Measurements from ENCODE around the gene PREX1. TPM values are rescaled to one million over a fixed set of nuclear protein-coding genes. Genes with fewer than 3 reads are reported as not detected.

The PREX1 gene
- total RNA-seq, 1 experiment from 2014 or later, result not detected

GRCh38 chr20:48703511-48704219, 124.1 kb downstream of the PREX1 start:
- ChIA-PET CTCF (interaction anchor here (0.6 to 0.7 kb wide), 3 partner anchors 11 to 36 kb away, joined by 3 to 4 read pairs (median 3); no protein-coding TSS in a partner anchor), POLR2A (interaction anchor here (0.7 kb wide), 1 partner anchor 886 kb away, joined by 3 read pairs; no protein-coding TSS in a partner anchor)
- TF ChIP-seq CTCF (IDR thresholded peaks at IDR 0.05; ENCODE audit: unreplicated experiment), result no peak
- Mint-ChIP-seq H3K4me1 (ENCODE audit: insufficient read depth, unreplicated experiment) (peaks cover 1% of the 10 kb centered on the region), H3K36me3 (ENCODE audit: insufficient read depth, unreplicated experiment) (no peaks in the 10 kb centered on the region), H3K27ac (ENCODE audit: low read depth, unreplicated experiment) (no peak overlapping the region), H3K9me3 (ENCODE audit: unreplicated experiment) (no peaks in the 10 kb centered on the region), H3K4me3 (ENCODE audit: unreplicated experiment) (no peak overlapping the region), H3K27me3 (ENCODE audit: insufficient read depth, unreplicated experiment) (no peaks in the 10 kb centered on the region)
- BruUV-seq (replicated peaks), result no TSS peak
- intact Hi-C loops (cut with micrococcal nuclease), result no loop called here
- no peak for DNase-seq (ENCODE audit: unreplicated experiment)

- Mint-ChIP-seq H3K27ac (ENCODE audit: low read depth, unreplicated experiment) (no peak overlapping the region), H3K9me3 (ENCODE audit: unreplicated experiment) (no peaks in the 10 kb centered on the region), H3K4me1 (ENCODE audit: insufficient read depth, unreplicated experiment) (peaks cover 7% of the 10 kb centered on the region), H3K36me3 (ENCODE audit: insufficient read depth, unreplicated experiment) (no peaks in the 10 kb centered on the region), H3K4me3 (ENCODE audit: unreplicated experiment) (no peak overlapping the region), H3K27me3 (ENCODE audit: insufficient read depth, unreplicated experiment) (no peaks in the 10 kb centered on the region)
- ChIA-PET POLR2A (interaction anchor here (0.5 to 0.7 kb wide), 2 partner anchors 885 to 1006 kb away, joined by 3 read pairs; no protein-coding TSS in a partner anchor), CTCF (interaction anchor here (0.6 to 0.7 kb wide), 2 partner anchors 12 to 37 kb away, joined by 3 to 4 read pairs; no protein-coding TSS in a partner anchor)
- intact Hi-C loops (cut with micrococcal nuclease), result no loop called here
- TF ChIP-seq CTCF (IDR thresholded peaks at IDR 0.05; ENCODE audit: unreplicated experiment), result no peak
- BruUV-seq (replicated peaks), result no TSS peak
- DNase-seq (ENCODE audit: unreplicated experiment), result no peak
Observed at GRCh38 chr20:48703107-48703506, 124.7 kb downstream of the PREX1 start.

GRCh38 chr20:48702455-48702913, 125.3 kb downstream of the PREX1 start:
- BruUV-seq (replicated peaks), result no TSS peak
- Mint-ChIP-seq H3K27me3 (ENCODE audit: insufficient read depth, unreplicated experiment) (no peaks in the 10 kb centered on the region), H3K4me1 (ENCODE audit: insufficient read depth, unreplicated experiment) (peaks cover 12% of the 10 kb centered on the region), H3K9me3 (ENCODE audit: unreplicated experiment) (no peaks in the 10 kb centered on the region), H3K27ac (ENCODE audit: low read depth, unreplicated experiment) (no peak overlapping the region), H3K4me3 (ENCODE audit: unreplicated experiment) (no peak overlapping the region), H3K36me3 (ENCODE audit: insufficient read depth, unreplicated experiment) (no peaks in the 10 kb centered on the region)
- POLR2A ChIA-PET, result interaction anchor here (0.5 kb wide), 1 partner anchor 1007 kb away, joined by 3 read pairs; no protein-coding TSS in a partner anchor
- CTCF ChIA-PET, result no interaction called here
- no peak for DNase-seq (ENCODE audit: unreplicated experiment)
- no peak for TF ChIP-seq CTCF (IDR thresholded peaks at IDR 0.05; ENCODE audit: unreplicated experiment)
- intact Hi-C loops (cut with micrococcal nuclease), result no loop called here

GRCh38 chr20:48701702-48702101, 126.1 kb downstream of the PREX1 start:
- no peaks in the 10 kb centered on the region for H3K9me3 Mint-ChIP-seq (ENCODE audit: unreplicated experiment)
- ChIA-PET POLR2A (interaction anchor here (0.9 kb wide), 1 partner anchor 221 kb away, joined by 3 read pairs; no protein-coding TSS in a partner anchor), CTCF (no interaction called here)
- H3K4me3 Mint-ChIP-seq (ENCODE audit: unreplicated experiment), result no peak overlapping the region
- no peak for DNase-seq (ENCODE audit: unreplicated experiment)
- BruUV-seq (replicated peaks), result no TSS peak
- no peaks in the 10 kb centered on the region for H3K27me3 Mint-ChIP-seq (ENCODE audit: insufficient read depth, unreplicated experiment)
- peaks cover 12% of the 10 kb centered on the region for H3K4me1 Mint-ChIP-seq (ENCODE audit: insufficient read depth, unreplicated experiment)
- no peak overlapping the region for H3K27ac Mint-ChIP-seq (ENCODE audit: low read depth, unreplicated experiment)
- TF ChIP-seq CTCF (IDR thresholded peaks at IDR 0.05; ENCODE audit: unreplicated experiment), result no peak
- H3K36me3 Mint-ChIP-seq (ENCODE audit: insufficient read depth, unreplicated experiment), result no peaks in the 10 kb centered on the region
- intact Hi-C loops (cut with micrococcal nuclease), result no loop called here
